Skin epidermis (tissue), 12 donors: ENCODE measurements around the gene UNC45A.
A peak's percentile ranks its signal among the peaks of the same experiment; 100 is the strongest.

ENCODE experiments used
- H3K27ac ChIP-seq, 21 experiments: fragments of 200-600 bp; sonication (generic) in 11 of 21; one replicate each; pipeline ENCODE4 v1.5.0; 2020; ENCODE audit warnings: mild to moderate bottlenecking in 3 of 21, inconsistent platforms in 2 of 21, moderate library complexity in 2 of 21
- H3K4me3 ChIP-seq, 7 experiments: fragments of 200-600 bp; sonication (generic) in 2 of 7; one replicate each; pipeline ENCODE4 v1.5.0; 2020; ENCODE audit warnings: inconsistent platforms in 2 of 7, mild to moderate bottlenecking in 2 of 7, moderate library complexity in 1 of 7

UNC45A gene

GRCh38 chr15:90933301-90933700 lies 1.8 kb upstream of the UNC45A start:
- peak overlapping the region in 2 of 21 experiments; percentile 87 to 90 for H3K27ac ChIP-seq
- H3K4me3 ChIP-seq, result no peak overlapping the region

GRCh38 chr15:90934256-90934948 lies 683 bp upstream of the UNC45A start:
- Histone ChIP-seq H3K4me3 (peak overlapping the region; percentile 59 to 82 (median 77)), H3K27ac (peak overlapping the region in 19 of 21 experiments; percentile 60 to 92 (median 85))

- Histone ChIP-seq H3K27ac (no peak overlapping the region), H3K4me3 (no peak overlapping the region)
Observed at GRCh38 chr15:90936823-90937222, 1.7 kb downstream of the UNC45A start.

GRCh38 chr15:90938261-90938660 lies 3.2 kb downstream of the UNC45A start:
- Histone ChIP-seq H3K4me3 (no peak overlapping the region), H3K27ac (no peak overlapping the region)

- no peak overlapping the region for H3K27ac ChIP-seq
- H3K4me3 ChIP-seq, result no peak overlapping the region
Observed at GRCh38 chr15:90939756-90940155, 4.7 kb downstream of the UNC45A start.

- Histone ChIP-seq H3K4me3 (no peak overlapping the region), H3K27ac (no peak overlapping the region)
Observed at GRCh38 chr15:90941038-90941437, 6.0 kb downstream of the UNC45A start.

GRCh38 chr15:90942354-90943120 lies 7.5 kb downstream of the UNC45A start:
- H3K4me3 ChIP-seq, result no peak overlapping the region
- H3K27ac ChIP-seq, result no peak overlapping the region

GRCh38 chr15:90945091-90945490 lies 10.0 kb downstream of the UNC45A start:
- Histone ChIP-seq H3K4me3 (no peak overlapping the region), H3K27ac (no peak overlapping the region)

GRCh38 chr15:90946538-90946937 lies 11.5 kb downstream of the UNC45A start:
- H3K27ac ChIP-seq, result no peak overlapping the region
- no peak overlapping the region for H3K4me3 ChIP-seq

GRCh38 chr15:90946941-90947576 lies 12.0 kb downstream of the UNC45A start:
- H3K27ac ChIP-seq, result no peak overlapping the region
- no peak overlapping the region for H3K4me3 ChIP-seq

- H3K27ac ChIP-seq, result no peak overlapping the region
- H3K4me3 ChIP-seq, result no peak overlapping the region
Observed at GRCh38 chr15:90947577-90948357, 12.7 kb downstream of the UNC45A start.

- H3K4me3 ChIP-seq, result no peak overlapping the region
Observed at GRCh38 chr15:90948506-90948905, 13.4 kb downstream of the UNC45A start.

GRCh38 chr15:90949979-90950675 lies 15.0 kb downstream of the UNC45A start:
- H3K27ac ChIP-seq, result peak overlapping the region in 4 of 21 experiments; percentile 4 to 54 (median 36)
- H3K4me3 ChIP-seq, result no peak overlapping the region

More at GRCh38 chr15:90948506-90948905, 13.4 kb downstream of the UNC45A start:
- H3K27ac ChIP-seq, result no peak overlapping the region

- Histone ChIP-seq H3K4me3 (no peak overlapping the region), H3K27ac (no peak overlapping the region)
Observed at GRCh38 chr15:90950676-90951075, 15.6 kb downstream of the UNC45A start.

GRCh38 chr15:90952901-90953677 lies 18.0 kb downstream of the UNC45A start:
- no peak overlapping the region for H3K4me3 ChIP-seq
- no peak overlapping the region for H3K27ac ChIP-seq

- H3K27ac ChIP-seq, result peak overlapping the region in 18 of 21 experiments; percentile 86 to 97 (median 92)
Observed at GRCh38 chr15:90953947-90954711, 19.0 kb downstream of the UNC45A start.

GRCh38 chr15:90954712-90955623 lies 19.9 kb downstream of the UNC45A start, which contains the start of gene RCCD1:
Gene RCCD1, plus strand, starts transcription at chr15:90954884. Its CDS starts 1,851 bp downstream, at chr15:90956735.
- H3K4me3 ChIP-seq, result peak within 1 kb of the TSS; percentile 55 to 90 (median 82)

More at GRCh38 chr15:90953947-90954711, 19.0 kb downstream of the UNC45A start:
- peak overlapping the region; percentile 55 to 90 (median 82) for H3K4me3 ChIP-seq

More at GRCh38 chr15:90954712-90955623, 19.9 kb downstream of the UNC45A start, which contains the start of gene RCCD1:
- peak within 1 kb of the TSS; percentile 83 to 97 (median 92) for H3K27ac ChIP-seq
